CMK (cell line): ENCODE results near the gene DTX2.
"Not testable (repeated sequence)": the region's sequence is repeated elsewhere in the genome, so short reads cannot be mapped to it uniquely, and the experiment has no call there.

Source experiments
- DNase-seq: peaks from one replicate; pipeline ENCODE4 v3.0.0-alpha.2; 2010; ENCODE audit warnings: low read depth

Gene DTX2

DNA sequence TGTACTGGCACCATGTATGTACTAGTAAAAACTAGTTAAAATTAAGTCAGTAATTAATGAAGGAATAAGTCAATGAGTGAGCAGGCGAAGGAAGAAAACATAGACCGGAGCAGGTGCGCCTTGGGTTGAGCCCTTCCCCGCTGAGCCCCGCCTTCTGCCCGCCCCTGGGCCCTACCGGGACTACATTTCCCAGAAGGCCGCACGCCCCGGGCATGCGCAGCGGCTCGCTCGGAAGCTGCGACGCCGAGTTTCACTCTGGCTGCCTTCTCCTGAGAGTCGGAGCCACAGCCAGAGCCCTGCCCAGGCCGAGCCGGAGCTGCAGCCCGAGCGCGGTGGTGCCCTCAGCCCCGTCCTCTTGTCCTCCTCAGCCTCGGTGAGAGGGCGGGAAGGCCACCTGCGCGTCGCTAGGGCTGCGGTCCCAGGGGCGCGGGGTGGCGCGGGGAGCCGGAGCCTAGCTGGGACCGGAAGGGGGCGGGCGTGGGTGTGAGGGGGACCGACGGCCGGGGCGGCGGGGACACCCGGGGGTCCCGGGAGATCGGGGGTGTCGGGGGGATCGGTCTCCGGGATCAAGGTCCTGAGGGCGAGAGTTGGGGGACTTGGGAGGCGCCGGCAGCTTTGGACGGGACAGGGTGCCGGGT lies at the start of gene DTX2:
TSS of gene DTX2 (plus strand) at position 246 of the 638 bp plus-strand sequence. CDS start 18,801 bp downstream, outside the sequence.
- DNase-seq = not testable (repeated sequence)

DNA sequence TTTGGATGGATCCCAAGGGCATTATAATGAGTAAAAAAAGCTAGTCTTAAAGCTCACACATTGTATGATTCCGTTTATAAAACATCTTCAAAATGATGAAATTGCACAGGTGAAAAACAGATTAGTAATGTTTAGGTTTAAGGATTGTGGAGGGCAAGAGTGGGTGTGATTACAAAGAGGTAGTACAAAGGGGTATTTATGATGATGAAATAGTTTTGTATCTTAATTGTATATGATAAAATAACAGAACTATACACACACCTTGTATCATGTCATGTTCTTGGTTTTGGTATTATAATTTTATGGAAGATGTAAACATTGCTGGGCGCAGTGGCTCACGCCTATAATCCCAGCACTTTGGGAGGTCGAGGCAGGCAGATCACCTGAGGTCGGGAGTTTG lies 49.3 kb upstream of the DTX2 start:
- no peak for DNase-seq

DNA sequence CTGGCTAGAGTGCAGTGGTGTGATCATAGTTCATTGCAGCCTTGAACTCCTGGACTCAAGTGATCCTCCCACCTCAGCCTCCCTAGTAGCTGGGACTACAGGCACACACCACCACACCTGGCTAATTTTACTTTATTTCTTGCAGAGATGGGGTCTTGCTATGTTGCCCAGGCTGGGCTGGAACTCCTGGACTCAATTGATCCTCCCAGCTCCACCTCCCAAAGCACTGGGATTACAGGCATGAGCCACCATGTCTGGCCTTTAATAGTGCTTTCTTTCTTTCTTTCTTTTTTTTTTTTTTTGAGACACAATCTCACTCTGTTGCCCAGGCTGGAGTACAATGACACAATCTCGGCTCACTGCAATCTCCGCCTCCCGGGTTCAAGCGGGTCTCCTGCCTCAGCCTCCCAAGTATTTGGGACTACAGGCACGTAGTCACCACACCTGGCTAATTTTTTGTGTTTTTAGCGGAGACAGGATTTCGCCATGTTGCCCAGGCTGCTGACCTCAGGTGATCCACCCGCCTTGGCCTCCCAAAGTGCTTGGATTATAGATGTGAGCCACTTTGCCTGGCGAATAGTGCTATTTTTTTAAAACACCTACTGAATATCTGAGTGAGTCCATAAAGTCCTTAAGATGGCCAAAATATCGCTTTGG lies 43.7 kb upstream of the DTX2 start:
- DNase-seq = not testable (repeated sequence)

DNA sequence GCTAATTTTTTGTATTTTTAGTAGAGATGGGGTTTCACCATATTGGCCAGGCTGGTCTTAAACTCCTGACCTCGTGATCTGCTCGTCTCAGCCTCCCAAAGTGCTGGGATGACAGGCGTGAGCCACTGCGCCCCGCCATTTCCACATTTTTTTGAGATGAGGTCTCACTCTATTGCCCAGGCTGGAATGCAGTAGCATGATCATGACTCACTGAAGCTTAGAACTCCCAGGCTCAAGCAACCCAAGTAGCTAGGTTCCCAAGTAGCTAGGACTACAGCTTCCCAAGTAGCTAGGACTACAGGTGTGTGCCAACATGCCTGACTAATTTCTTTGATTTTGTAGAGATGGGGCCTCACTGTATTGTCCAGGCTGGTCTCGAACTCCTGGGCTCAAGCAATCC lies 40.4 kb upstream of the DTX2 start:
- not testable (repeated sequence) for DNase-seq

DNA sequence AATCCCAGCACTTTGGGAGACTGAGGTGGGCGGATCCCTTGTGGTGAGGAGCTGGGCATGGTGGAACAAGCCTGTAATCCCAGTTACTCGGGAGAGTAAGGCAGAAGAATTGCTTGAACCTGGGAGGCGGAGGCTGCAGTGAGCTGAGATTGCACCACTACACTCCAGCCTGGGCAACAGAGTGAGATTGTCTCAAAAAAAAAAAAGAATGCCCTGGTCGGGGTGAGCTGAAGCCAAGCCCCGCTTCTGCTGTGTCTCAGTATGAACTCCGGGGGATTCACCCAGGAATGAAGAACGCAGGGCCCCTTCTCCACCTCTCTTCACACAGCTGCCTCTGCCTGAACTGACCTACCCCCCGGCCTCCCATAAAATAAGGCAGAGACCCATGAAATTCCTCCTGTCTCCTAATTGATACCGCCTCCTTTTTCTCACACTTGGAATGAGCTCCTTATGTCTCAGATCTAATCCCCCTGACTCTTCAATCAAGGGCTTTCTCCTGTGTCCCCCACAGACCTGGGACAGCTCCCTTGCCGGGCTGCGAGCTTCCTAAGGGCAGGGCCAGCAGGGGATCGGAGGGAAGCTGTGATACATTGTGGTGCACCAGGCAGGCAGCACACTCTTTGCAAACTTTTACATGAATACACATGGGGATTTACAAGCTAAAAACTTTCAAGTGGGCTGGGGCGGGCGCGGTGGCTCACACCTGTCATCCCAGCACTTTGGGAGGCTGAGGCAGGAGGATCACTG lies 37.7 kb upstream of the DTX2 start:
- no peak for DNase-seq

DNA sequence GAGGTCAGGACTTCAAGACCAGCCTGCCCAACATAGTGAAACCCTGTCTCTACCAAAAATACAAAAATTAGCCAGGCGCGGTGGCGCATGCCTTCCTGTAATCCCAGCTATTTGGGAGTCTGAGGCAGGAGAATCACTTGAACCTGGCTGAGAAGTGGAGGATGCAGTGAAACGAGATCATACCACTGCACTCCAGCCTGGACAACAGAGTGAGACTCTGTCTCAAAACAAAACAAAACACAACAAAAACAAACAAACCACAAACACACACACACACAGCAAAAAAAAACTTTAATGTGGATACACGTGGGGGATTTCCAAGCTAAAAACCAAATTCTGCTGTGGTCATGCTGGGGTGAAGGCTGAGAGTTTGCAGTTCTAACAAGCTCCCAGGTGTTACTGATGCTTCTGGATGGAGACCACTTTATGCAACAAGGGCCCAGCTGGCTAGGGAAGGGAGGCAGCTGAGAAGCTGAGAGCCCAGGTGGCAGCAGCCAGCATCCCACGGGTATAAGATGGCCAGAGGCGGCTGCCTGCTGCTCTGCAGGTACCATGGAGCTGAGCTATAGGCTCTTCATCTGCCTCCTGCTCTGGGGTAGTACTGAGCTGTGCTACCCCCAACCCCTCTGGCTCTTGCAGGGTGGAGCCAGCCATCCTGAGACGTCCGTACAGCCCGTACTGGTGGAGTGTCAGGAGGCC lies 36.9 kb upstream of the DTX2 start, which contains the start of gene ZP3:
TSS of gene ZP3 (plus strand) at position 538 of the 699 bp plus-strand sequence. CDS start at position 553, 15 bp downstream.
- DNase-seq = no peak

DNA sequence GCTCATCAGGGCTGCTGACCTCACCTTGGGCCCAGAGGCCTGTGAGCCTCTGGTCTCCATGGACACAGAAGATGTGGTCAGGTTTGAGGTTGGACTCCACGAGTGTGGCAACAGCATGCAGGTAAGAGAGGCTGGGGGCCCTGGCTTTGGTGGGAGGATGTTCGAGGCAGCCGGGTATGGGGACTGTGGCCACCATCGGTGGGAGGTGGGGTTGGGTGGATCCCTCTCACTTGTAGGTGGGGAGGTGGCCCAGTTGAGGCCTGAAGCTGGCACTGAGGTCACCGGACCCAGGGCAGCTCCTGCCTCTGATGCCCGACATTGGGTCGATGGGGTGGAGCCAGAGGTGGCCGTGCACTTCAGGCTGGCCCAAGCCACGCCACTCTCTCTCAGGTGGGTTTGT lies 36.4 kb upstream of the DTX2 start:
- DNase-seq = no peak

DNA sequence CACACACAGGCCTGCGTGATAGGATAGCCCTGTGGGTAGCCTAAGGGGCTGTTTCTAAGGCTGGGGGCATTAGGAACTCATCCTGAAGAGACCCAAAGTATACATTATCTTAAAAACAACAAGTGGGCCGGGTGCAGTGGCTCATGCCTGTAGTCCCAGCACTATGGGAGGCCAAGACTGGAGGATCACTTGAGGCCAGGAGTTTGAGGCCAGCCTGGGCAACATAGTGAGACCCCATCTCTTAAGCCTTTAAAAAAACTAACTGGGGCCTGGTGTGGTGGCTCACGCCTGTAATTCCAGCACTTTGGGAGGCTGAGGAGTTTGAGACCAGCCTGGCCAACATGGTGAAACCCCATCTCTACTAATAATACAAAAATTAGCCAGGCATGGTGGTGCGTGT lies 36.0 kb upstream of the DTX2 start:
- not testable (repeated sequence) for DNase-seq

DNA sequence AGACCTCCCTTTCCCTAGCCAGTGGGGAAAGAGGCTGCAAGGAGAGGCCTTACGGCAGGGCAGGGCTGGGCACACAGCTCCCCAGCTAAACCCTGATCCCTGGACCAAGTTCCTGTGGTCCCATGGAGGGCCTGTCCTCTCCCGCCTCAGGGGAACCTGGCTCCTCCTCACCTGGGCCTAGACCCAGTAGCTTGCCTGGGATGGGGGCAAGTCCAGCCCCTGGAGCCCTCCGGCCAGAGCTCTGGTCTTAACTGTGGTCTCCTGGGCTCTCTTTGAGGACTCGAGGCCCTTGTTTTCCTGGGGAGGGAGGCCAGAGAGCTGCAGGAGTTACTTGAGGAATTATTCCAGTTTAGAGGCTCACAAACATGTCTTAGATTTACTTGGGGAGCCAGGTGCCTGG lies 35.3 kb upstream of the DTX2 start:
- no peak for DNase-seq

DNA sequence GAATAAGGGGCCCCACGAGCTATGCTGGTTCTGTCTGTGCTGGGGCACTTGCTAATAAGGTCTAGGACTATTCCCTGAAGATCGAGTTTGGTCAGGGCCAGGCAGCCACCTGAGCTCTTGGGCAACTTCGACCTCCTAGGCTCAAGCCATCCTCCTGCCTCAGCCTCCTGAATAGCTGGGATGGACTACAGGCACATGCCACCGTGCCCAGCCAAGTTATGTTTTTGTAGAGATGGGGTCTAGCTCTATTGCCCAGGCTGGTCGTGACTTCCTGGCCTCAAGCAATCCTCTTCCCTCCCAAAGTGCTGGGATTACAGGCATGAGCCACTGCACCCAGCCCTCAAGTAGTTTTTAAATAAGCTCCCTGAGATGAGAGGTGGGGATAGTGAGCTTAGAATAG lies 33.9 kb upstream of the DTX2 start:
- no peak for DNase-seq

DNA sequence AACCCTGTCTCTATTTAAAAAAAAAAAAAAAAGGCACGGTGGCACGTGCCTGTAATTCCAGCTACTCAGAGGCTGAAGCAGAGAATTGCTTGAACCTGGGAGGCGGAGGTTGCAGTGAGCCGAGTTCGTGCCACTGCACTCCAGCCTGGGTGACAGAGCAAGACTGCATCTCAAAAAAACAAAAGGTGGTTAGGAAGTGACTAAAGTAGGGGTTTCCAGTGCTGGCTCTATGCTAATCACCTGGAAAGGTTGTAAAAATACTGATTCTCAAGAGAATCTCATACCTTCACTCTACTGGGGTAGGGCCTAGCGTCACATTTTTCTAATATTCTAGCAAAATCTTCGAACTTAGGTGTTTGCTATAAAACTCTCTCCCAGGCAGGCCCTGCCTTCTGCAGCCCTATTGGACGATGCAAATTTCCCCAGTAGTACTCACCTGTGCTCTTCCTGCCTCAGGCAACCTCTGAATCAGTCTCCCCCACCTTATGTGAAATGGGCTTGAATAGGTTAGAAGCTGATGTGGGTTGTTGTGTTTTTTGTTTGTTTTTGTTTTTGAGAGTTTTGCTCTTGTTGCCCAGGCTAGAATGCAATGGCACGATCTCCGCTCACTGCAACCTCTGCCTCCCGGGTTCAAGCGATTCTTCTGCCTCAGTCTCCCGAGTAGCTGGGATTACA lies 33.2 kb upstream of the DTX2 start:
- DNase-seq = no peak

DNA sequence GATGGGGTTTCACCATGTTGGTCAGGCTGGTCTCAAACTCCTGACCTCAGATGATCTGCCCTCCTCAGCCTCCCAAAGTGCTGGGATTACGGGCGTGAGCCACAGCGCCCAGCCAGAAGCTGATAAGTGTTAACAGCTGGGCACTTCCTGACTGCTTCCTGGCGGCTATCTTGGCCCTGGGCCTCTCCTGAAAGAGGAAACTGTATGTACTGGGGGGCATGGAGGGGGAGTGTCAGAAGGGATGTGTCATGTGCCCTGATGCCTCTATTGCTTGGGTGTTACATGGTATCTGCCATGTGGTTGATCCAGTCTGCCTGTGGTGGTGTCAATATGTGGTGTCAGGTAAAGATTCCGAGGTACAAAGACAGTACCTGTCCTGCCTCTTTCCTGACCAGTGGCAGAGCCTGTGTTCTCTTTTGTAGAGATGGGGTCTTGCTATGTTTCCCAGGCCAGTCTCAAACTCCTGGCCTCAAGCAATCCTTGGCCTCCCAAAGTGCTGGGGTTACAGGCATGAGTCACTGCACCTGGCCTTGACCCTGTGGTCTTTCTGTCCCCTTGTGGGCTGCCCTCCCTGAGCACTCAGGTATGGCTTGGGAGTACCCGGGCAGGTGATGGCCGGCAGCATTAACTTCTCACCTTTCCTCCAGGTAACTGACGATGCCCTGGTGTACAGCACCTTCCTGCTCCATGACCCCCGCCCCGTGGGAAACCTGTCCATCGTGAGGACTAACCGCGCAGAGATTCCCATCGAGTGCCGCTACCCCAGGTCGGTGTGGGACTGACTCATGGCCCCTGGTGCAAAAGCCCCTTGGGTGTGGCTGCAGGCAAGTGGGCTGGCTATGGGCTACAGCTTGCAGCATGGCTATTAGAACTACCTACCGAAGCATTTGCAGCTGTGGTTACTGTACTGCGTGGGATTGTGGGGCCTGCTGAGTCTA lies 32.4 kb upstream of the DTX2 start:
- peak; percentile 76 for DNase-seq

DNA sequence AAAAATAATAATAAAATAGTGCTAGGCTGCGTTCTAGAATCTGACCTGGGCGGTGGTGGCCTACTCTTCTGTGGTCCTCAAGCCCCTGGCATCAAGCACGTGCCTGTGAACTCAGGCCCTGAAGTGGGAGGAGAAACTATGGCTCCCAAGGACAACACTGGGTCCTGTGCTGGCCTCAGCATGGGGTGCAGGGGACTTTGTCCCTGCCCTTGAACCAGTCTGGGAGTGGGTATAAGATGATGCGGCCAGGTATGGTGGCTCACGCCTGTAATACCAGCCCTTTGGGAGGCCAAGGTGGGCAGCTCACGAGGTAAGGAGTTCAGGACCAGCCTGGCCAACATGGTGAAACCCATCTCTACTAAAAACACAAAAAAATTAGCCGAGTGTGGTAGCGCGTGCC lies 31.3 kb upstream of the DTX2 start:
- DNase-seq = no peak

DNA sequence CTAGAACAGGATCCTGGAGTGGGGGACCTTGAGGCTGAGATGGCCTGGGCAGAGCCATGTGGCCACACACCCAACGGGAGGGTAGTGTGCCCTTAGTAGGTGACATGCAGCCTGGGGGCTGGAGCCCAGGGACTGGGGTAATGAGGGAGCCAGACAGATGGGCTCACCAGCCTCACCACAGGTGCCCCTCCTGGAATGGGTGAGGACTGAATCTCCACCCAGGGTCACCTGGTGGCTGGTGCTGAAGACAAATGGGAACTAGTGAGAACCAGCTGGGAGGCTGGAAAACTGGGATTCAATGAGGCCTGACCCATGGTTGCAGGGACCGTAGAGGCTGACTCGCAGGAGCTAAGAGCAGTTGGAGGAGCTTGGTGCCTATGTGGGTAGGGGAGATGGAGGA lies 30.7 kb upstream of the DTX2 start:
- no peak for DNase-seq

DNA sequence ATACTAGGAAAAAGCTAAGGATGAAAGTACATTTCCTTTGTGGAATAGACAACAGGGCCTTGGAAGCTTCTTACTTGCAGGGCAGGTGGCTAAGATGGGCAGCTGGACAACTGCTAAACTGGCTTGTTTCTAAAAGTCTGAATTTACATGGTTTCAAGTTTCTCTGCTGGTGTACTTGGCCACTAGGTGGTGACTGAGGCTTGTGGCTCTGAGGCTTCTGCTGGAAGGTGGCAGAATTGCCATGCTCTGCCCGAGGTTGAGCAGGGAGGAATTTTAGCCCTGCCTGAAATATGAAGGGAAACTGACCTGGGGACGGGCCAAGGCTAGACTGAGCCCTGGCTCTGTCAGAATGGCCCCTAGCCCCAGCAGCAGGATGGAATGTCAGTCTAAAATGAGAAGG lies 23.6 kb upstream of the DTX2 start:
- DNase-seq = not testable (repeated sequence)

DNA sequence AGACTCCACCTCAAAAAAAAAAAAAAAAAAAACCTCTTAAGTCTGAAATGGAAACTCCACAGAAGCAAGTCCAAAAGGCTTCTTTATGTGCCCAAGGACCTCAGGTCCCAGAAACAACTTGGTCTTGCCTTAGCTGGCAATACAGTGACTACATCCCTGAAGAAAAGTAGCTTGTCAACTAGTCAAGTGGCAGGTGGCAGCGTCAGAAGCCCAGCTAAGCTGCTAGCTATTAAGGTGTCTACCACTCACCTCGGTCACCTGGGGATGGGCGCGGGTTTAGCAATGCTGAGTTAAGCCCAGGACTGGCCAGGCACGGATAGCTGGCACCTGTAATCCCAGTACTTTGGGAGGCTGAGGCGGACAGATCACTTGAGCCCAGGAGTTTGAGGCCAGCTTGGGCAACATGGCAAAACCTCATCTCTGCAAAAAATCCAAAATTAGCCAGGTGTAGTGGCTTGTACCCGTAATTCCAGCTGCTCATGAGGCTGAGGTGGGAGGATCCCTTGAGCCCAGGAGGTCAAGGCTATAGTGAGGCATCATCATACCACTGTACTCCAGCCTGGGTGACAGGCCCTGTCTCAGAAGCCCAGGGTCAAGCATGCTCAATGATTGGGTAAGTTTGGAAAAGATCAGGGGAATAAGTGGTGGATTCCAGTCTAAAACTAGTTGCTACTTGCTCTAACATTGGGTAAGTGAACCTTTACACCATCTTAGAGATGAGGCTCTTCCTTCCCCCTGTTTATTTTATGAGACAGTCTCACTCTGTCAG lies 22.2 kb upstream of the DTX2 start:
- not testable (repeated sequence) for DNase-seq

DNA sequence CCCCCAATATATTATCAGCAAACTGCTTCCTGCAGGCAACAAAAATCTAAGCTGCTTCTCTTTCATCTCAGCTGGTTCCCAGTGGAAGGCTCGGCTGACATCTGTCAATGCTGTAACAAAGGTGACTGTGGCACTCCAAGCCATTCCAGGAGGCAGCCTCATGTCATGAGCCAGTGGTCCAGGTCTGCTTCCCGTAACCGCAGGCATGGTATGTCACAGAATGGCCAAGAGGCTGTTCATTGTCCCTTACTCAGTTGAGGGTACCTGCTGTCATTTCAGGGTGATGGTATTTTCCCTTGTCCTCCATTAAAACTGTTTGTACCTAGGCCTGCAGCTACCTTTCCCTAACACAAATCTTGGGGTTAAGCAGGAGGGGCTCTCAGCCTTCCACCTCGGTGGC lies 21.1 kb upstream of the DTX2 start:
- DNase-seq = not testable (repeated sequence)

DNA sequence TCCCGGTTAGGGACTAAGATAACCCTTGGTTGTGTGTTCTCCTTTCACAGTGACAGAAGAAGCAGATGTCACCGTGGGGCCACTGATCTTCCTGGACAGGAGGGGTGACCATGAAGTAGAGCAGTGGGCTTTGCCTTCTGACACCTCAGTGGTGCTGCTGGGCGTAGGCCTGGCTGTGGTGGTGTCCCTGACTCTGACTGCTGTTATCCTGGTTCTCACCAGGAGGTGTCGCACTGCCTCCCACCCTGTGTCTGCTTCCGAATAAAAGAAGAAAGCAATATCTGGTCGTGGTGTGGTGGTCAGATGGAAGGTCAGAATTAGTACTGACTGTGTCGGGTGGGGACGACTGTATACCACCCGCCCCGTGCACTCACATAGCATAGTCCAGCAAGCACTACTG lies 19.7 kb upstream of the DTX2 start:
- DNase-seq = not testable (repeated sequence)

DNA sequence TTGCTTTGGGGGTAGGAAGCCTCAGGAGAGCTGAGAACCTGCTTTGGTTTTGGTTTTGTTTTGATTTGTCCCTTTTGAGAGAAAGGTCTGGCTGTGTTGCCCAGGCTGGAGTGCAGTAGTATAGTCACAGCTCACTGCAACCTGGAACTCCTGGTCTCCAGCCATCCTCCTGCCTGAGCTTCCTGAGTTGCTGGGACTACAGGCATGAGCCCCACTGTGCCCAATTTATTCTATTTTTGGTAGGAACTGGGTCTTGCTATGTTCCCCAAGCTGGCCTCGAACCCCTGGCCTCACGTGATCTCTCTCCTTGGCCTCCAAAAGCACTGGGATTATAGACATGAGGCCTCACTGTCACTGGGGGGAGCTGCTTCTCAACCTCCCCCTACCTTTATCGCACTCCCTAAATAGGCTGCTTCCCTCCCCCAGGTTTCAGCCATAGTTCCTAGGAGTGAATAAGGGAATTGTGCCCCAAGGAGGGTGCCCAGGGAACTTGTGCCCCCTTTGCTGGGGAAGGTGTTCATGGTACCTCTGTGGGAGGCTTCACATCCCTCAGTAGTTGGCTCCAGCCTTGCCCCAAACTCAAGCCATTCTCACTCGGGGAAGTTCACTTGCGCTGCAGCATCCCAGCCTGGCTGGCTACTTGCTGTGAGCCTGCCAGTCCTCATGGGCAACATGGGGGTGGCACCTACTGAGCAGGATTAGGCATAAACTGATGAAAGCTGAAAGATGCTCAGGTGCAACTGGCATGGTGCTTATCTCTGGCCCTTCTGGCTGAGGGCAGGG lies 18.7 kb upstream of the DTX2 start:
- DNase-seq = not testable (repeated sequence)
